Measurements from ENCODE around the gene POLE.

- TF ChIP-seq POLR2AphosphoS5 (IDR thresholded peaks at IDR 0.05; ENCODE audit: low read depth, low read length) (peak; percentile 79), POLR2A (IDR thresholded peaks at IDR 0.05; ENCODE audit: low read depth, low read length) (peak; percentile 79), PAX5 (IDR thresholded peaks at IDR 0.05; ENCODE audit: insufficient read depth, low read length, severe bottlenecking) (peak; percentile 89), TAF1 (IDR thresholded peaks at IDR 0.05; ENCODE audit: low read depth, low read length) (no peak)
Measured at GRCh38 chr12:132710405-132711079, 23.4 kb upstream of the POLE start, which contains the start of gene PGAM5.

Measured in GM12891 (cell line).